Hepatocyte (in vitro differentiated cells): ENCODE results near the gene EYA4.

ENCODE experiments used
- CTCF ChIP-seq: fragments of 200-600 bp; sonication (generic); IDR thresholded peaks from 2 replicates; pipeline ENCODE4 v1.5.1; 2016; ENCODE audit warnings: antibody characterized with exemption, mild to moderate bottlenecking; ENCODE audit not compliant: poor library complexity
- EZH2 ChIP-seq: fragments of 200-600 bp; sonication (generic); IDR thresholded peaks from 2 replicates; pipeline ENCODE4 v1.6.1; 2016; ENCODE audit warnings: antibody characterized with exemption, mild to moderate bottlenecking, borderline replicate concordance
- EZH2phosphoT487 ChIP-seq: fragments of 200-600 bp; sonication (generic); IDR thresholded peaks from one replicate; pipeline ENCODE4 v1.6.1; 2018; ENCODE audit warnings: antibody characterized with exemption, mild to moderate bottlenecking, low read depth, moderate library complexity; ENCODE audit not compliant: unreplicated experiment, severe bottlenecking

GRCh38 chr6:133408543-133408942 lies 167.4 kb downstream of the EYA4 start:
- TF ChIP-seq CTCF (no peak), EZH2 (no peak), EZH2phosphoT487 (no peak)
